Raji (cell line): Measurements from ENCODE around the gene SLC25A41.
A peak's percentile ranks its signal among the peaks of the same experiment; 100 is the strongest.

Source experiments
- POLR2A ChIP-seq: IDR thresholded peaks from 2 replicates; pipeline ENCODE4 v1.6.1; 2011; ENCODE audit warnings: low read depth, low read length, control low read depth; ENCODE audit not compliant: insufficient read depth

SLC25A41 gene

DNA sequence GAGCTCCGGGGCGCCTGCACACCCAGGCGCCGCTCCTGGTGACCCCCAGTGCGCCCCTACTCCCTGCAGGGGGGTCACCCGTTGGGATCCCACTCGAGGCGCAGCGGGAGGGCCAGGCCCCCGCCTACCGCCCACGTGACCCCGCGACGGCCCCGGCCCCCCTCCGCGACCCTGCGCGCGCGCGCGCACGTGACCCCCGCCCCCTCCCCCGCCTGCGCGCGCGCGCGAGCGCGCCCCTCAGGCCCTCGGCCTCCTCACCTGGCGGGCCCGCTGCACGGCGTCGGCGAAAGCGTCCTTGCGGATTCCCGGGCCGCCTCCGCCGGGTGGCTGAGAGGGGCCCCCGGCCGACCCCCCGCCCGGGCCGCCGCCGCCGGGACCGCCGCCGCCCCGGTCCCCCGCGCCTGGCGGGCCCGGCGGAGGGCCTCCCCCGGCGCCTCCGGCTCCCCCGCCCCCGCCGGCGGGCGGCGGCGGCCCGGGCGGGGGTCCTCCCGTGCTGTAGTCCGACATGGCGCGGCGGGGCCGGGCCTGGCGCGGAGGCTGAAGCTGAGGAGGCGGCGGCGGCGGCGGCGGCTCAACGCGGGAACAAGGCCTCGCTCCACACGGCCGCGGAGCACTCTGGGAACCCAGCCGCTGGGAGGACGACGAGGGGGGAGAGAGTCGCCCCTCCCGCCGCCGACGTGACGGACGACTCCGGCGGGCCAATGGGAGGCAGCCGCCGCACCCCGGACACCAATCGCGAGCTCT is 9.2 kb downstream of the SLC25A41 start, which contains the start of gene KHSRP:
Gene KHSRP, minus strand, starts transcription at position 617 of the 744 bp plus-strand sequence. Its CDS starts 110 bp downstream, at position 507.
- peak; percentile 69 for TF ChIP-seq POLR2A

DNA sequence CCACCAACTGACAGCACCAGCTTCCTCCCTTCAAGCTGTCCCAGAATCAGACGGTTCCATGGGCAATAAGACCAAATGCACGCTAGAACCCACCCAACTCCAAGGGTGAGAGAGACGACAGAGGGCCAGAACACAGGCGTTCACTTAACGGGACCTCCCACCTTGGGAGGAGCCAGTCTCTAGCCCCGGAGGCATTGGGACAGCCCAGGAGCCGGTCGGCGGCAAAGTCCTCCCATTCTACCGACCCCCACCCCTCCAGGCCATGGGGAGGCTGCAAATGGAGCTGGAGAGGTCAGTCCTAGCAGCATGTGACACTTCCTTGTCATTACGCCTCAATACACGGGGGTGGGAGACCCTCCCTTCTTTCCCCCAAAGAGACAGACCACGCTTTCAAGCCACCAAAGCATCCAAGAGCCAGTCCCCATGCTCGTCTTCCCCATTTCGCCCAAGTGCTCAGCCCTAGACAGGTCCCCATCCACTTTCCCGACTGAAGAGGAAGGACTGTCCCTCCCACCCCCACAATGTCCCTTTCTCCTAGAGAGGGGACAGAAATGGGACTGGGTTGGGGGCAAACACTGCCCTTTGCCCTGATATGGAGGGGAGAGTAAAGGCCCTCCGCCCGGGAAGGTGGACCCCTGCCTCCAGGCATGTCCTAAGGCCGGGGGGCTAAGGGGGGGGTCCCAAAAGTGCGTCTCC is 9.9 kb downstream of the SLC25A41 start:
- TF ChIP-seq POLR2A: no peak

DNA sequence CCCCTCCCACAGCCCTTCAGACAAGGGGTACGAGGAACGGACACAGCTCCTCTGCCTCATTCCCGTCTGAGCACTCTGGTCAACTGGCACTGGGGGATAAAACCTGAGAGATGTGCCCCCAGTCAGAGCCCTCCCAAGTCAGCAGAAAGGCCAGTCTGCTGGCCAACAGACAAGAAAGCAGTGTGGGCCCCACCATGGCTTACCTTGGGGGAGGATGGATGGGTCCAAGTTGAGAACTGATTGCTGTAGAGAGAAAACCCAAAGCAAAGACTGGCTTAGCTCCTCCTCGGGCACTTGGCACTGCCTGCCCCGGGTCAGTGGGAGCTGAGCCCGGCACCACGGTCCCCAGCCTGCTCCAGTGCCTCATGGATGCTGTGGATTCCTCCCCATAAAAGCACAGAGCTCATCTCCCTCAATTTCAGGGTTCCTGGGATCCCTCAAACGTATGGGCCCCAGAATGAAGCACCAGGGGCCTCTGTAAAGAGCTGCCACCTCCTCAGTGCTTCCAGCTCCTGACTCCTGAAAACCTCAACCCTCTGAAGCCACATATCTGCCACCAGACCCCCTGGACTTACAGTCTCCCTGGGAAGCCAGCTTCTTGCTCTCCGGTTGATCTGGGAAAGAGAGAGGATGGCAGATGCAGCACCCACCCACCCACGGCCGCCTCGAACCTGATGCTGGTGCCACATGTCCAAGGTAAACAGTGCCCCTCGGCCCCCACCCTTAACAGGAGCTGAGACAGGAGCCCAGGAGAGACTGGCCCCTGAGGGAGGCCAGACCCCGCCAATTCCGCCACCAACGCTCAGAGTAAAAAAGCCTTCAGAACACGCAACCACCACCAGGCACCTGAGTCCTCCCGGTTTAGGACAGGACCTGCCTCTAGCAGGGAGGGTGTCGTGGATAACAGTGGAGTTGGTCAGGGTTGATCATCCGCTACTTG is 12.2 kb downstream of the SLC25A41 start:
- TF ChIP-seq POLR2A: no peak

DNA sequence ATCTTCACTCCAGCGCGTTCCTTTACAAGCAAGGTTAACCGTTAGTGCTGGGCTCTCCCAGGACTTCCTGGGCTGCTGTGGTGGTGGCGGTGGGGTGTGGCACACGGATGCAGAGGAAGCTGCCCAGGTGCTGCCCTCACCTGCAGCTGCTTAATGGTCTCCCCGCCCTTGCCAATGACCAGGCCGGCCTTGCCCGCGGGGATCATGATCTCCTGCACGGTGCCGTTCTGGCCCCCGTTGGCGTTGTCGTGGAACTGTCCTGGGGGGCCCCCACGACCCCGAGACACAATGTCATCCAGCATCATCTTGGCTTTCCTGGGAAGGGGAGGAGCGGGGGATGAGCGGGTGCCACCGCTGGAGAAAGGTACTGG is 15.0 kb downstream of the SLC25A41 start:
- TF ChIP-seq POLR2A: no peak

DNA sequence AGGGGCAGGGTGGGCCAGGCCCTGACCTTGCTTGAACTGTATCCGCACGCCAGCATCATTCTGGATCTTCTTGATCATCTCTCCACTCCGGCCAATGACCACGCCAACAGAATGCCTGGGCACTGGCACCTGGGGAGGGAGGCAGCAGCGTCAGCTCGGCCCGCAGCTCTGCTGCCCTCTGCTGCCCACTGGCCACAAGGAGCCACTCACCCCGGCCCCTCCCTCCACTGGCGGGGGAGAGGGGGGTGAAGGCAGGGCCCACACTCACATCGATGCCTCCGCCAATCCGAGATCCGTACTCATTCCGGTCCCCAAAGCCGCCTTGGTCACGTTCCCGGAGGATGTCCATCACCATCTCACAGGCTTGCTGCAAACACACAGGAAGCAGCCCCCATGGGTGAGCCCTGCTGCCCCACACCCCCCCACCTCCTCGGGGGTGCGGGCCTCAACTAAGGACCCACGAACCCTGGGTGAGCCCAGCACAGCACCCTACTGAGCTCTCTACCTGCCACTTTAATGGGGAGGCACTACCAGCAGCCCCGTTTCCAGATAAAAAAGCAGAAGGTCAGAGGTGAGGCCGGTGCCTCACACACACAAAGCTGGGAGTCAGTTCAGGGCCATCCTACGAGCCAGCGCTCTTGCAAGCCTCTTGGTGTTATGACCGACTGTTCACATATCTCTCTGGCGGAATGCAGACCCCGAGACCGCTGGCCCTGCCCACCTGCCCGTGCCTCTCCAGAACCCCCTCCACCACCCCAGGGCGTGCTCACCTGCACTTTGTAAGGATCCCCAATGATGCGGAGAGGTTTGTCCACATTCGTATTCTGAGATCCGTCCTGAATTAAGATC is 15.6 kb downstream of the SLC25A41 start:
- no peak for TF ChIP-seq POLR2A

DNA sequence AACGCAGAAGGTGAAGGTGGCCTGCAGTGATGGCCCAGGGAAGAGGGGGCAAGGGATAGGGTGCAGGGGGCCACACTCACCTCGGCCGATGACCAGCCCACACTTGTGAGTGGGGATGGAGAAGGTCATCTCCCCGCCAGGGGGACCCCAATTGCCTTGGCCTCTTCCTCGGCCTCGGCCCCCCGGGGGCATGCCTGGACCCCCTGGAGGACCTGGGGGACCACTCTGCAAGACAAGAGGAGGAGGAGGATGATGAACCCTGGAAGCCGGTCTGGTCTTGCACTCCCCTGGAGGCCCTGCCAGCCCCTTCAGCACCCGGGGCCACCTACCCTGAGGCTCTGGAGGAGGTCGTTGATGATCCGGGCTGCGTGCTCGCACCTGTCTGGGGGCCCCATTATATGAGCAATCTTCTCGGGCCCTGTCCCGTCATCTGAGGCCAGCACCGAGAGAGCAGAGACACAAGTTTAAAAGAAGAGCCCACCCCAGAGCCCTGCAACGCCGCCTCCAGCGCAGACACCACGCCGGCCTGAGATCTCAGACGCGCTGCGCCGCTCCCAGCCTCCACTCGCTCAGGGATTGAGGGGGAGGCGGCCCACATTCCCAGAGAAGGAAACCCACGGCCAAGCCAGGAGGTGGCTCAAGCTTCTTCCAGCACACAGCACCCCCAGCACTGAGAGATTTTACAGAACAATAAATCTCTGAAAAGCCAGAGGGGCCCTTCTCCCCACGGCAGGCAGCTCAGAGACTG is 16.7 kb downstream of the SLC25A41 start:
- no peak for TF ChIP-seq POLR2A

DNA sequence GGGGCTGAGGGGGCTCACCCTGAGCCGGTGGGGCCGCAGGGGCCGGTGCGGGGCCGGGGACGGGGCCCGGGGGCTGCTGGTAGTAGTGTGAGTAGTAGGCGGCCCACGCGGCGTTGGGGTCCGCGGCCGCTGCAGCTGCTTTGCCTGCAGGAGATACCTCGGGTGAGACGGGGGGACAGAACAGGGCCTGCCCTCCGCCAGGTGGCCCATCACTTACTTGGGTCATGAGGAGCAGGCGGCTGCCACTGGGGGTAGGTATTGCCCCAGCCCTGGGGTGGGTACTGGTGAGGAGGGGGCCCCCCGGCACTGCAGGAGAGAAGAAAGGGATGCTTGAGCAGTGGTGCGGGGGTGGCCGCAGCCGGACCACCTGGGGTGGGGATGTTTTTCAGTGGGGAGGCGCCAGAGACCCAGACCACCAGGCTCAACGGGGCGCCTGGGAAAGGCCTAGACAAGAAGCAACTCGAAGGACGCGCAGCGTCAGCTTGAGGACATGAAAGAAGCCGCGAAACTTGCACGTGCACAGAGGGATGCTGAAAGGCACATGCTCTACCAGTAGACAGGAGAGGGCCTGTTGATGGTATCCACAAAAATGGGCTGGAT is 17.9 kb downstream of the SLC25A41 start:
- no peak for TF ChIP-seq POLR2A

DNA sequence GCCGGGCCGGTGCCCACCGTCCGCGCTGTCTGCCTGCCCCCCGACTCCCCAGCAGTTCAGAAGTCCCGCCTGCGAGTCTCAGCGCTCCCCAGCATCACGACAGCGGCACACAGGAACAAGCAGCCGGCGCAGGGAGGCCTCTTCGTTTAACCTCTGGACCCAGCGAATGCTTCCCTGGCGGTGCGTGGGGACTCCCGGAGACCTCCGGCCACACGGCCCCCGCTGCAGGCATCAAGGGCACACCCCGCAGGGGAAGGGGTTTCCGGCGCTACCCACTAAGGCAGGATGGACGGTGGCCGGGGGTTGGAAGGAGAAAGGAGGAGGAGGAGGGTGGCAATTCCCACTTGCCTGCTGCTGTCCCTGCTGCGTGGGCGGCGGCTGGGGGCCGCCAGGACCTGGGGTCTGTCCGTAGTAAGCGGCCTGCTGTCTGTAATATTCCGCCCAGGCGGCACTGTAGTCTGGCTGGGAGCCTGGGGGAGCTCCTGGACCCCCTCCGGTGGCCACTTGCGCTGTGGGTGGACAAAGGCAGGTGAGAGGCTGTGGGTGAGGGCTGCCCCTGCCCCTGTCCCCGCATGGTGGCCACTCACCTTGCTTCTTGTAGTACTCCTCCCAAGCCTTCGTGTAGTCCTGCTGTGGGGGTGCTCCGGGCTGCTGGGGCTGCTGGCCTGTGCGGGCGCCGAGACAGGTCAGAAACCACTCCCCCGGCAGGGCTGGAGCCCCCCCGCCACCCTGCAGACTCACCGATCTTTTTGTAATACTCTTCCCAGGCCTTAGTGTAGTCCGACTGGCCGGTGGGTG is 18.6 kb downstream of the SLC25A41 start:
- TF ChIP-seq POLR2A: no peak

DNA sequence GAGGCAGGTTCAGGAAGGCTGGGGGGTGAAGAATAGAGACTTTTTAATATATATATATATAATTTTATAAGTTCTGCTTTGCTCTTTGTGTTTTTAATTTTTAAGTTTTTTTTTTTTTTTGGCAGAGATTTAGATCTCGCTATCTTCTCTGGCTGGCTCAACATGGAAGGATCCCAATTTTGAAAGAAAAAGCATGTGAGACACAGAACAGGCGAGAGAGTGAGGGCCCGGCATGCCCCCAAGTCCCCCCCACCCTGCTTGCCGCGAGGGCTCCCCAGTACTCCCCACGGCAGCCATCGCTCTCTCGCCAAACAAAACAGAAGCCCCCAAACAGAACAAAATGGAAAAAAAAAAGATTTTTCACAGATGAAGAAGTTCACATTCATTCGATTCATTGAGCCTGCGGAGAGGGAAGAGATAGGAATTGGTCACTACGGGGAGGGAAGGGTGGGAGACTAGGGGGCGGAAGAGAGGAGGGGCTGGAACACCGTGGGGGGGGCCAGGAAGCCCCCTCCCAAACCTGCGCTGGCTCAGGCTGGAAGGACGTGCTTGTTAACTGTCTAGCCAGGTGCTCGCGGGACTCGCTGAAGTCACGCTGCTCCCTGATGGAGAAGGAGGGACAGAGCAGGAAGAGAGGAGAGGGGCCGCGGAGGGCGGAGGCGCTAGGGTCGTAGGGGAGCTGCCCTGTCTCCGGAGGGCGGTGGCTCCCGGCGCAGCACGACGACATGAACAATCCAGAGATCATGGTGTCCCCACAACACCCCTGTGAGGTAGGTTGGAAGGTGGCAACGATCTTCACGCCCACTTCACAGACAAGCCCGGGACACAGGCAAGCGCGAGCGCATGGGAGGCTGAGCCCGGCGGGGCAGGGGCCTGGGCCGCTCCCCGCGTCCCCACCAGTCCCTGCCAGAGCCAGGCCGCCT is 19.6 kb downstream of the SLC25A41 start:
- TF ChIP-seq POLR2A: no peak

DNA sequence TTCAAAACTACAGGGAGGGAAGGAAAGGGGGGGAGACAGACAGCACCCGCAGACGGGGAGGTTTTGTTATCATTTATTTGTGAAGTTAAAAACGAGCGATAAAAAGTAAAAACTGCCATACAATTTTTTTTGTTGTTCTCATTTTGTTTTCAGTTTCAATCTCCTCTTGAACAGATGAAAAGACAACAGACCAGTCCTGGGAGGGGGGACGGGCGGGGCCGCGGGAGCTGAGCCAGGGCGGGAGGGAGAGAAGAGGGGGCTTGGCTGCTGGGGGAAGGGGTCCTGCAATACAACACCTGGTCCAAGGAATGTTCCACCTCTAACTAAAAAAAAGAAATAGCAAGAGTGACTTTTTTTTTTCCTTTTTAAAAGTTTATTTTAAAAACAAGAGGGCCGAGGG is 20.3 kb downstream of the SLC25A41 start:
- TF ChIP-seq POLR2A: no peak

DNA sequence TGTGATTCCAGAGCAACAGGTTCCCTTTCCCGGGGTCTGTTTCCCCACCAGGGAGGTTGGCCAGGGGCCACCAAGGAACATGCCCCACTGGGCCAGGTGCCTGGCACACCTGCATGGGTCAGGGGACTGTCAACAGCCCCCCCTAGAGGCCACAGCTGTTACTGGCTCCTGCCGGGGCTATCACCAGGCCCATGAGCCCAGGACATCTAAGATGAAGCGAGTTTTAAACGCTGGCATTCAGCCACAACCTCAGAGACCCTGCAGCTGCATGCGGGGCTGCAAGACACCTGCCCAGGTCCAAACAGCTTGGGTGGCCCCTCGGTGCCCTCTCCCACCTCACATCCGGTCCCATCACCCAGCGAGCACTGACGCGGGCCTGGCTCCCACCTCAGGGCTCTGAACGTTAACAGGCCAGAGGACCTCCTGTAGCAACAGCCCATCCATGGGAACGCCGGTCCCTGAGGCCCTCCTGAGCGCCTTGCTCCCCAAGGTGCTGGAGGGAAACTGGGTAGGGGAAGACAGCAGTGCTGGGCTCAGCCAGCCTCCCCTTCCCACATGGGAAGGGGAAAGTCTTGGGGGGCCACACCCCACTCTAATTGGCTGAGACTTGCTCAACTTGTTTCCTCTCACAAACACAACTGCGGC is 21.0 kb downstream of the SLC25A41 start:
- no peak for TF ChIP-seq POLR2A
